Measurements from ENCODE around the gene CACNA1S.

CACNA1S gene

GRCh38 chr1:201013991-201014815 lies 98.0 kb downstream of the CACNA1S start:
- DNase-seq (ENCODE audit: low spot score) = peak; percentile 60

- no peak for DNase-seq (ENCODE audit: low spot score)
Observed at GRCh38 chr1:201013031-201013485, 99.2 kb downstream of the CACNA1S start.

DNA sequence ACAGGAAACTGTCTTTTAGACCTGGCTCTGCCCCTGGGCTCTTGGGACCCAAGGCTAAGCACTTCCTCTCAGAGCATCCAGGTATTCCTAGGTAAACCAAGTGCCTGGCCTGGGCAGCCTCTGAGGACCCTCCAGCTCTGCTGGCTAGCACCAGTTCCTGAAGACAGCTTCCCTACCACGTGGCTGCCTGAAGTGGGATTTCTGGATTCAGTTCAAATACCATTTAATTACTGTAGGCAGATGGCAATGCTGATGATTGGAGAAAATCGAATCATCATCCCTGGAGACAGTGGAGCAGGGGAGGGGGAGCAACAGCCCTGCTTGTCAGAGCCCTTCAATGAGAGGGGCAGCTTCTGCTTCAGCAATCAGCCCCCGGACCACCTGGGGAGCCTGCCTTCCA lies 100.6 kb downstream of the CACNA1S start:
- DNase-seq (ENCODE audit: low spot score) = no peak

GRCh38 chr1:201009962-201010645 lies 102.1 kb downstream of the CACNA1S start:
- peak; percentile 77 for DNase-seq (ENCODE audit: low spot score)

DNA sequence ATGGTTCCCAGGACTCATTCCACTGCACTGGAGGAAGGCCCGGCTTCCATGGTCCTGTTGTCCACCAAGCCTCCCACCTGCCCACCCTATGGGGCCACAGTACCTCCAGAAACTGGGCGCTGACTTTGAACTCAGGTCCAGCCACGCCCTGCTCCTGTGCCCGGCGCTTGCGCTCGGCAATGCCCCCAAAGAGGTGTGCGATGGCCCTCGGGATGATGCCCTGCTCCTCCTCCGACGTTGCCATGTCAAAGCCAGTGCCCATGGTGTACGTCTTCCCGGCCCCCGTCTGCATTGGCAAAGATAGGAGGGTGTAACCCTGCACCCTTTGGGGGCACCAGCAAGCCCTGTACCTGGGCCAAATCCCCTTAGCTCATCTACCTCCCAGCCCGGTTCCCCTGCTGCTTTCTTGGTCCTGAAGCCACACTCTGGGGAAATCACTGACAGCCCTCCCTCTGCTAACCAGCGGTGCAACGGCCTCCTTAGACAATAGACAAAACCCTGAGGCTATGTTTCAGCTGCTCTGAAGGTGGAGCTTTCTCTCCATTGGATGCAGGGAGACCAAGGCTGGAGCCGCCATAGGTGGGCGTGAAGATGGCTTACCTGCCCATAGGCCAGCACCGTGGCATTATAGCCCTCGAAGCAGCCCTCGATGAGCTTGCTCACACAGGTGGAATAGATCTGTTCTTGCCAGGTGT lies 103.4 kb downstream of the CACNA1S start:
- DNase-seq (ENCODE audit: low spot score) = no peak

DNA sequence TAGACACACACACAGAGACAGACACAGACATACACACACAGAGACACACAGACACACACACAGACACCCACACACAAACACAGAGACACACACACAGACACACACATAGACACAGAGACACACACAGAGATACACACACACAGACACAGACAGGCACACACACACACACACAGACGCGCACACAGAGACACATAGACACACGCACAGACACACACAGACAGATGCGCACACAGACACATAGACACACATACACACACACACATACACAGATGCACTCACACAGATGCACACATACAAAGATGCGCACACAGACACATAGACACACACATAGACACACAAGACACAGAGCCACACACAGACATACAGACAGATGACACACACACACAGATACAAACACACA lies 104.7 kb downstream of the CACNA1S start:
- no peak for DNase-seq (ENCODE audit: low spot score)

DNA sequence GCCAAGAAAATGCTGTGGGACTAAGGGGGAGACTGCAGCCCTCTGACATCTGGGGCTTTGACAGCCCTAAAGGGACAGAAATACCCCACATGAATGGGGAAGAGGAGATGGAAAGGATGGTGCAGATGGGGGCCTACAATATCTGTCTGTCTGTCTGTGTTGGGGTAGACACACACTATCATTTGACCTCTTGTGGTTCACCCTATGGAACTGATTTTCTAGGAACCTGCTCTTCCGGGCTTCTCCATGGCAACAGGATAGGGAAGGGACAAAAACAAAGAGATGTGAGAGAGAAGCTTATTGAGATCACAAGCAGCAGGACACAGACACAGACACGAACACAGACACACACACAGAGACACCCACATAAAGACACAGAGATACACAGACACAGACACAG lies 105.8 kb downstream of the CACNA1S start:
- no peak for DNase-seq (ENCODE audit: low spot score)

DNA sequence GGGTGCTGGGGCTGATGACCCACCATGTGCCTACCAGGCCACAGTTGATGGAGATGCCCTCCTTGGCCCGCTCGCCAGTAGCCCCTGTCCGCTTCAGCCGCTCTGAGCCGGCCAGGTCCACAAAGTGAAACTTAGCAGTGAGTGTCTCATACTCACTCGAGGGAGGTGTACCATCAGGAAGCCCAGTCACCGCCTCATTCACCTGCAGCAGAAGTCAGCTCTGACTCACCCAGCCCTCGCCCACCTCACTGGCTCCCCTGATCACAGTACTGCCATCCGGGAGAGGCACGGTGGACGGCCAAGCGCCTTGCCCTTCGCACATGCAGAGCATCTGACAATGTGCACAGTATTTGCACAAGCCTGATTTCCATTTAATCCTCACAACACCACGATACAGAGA lies 107.5 kb downstream of the CACNA1S start:
- DNase-seq (ENCODE audit: low spot score) = no peak

- DNase-seq (ENCODE audit: low spot score) = no peak
Observed at GRCh38 chr1:201004154-201004553, 108.1 kb downstream of the CACNA1S start.

DNA sequence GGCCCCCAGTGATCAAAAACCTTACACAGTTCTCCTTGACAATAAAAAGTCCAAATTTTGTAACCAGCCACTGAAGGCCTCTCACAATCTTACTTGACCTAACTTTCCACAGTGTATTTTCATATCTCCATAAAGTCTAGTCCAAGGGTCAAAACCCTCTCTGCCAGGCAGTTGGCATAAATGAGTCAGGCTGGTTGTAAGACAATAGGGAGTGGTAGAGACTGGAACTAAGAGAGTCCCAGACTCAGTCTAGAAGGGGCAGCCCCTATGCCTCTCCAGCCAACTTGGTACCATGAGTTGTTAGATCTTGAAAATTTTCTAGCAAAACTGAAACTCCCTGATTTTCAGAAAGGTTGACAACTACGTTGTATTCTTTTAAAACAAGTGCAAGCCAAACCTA lies 109.7 kb downstream of the CACNA1S start:
- no peak for DNase-seq (ENCODE audit: low spot score)

- DNase-seq (ENCODE audit: low spot score) = no peak
Observed at GRCh38 chr1:201001962-201002361, 110.3 kb downstream of the CACNA1S start.

DNA sequence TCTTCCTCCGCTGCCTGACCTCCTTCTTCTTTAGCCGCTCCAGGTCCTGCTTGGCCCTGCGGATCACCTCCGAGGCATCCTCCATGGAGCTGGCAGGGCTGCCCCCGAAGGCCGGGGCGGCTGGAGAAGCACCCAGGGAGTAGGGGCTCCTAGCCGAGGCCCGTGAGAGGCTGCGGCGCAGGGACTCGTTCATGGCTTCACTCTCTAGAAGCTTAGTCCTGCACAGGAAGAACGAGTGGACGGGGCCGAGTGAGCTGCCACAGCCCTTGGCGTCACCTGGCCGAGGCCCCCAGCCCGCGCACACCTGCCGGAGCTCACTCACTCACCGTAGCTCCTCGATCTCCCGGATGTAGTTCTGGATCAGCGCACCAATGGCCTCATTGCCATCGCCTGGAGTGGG lies 111.8 kb downstream of the CACNA1S start:
- DNase-seq (ENCODE audit: low spot score) = no peak

- DNase-seq (ENCODE audit: low spot score) = no peak
Observed at GRCh38 chr1:200999667-201000066, 112.6 kb downstream of the CACNA1S start.

DNA sequence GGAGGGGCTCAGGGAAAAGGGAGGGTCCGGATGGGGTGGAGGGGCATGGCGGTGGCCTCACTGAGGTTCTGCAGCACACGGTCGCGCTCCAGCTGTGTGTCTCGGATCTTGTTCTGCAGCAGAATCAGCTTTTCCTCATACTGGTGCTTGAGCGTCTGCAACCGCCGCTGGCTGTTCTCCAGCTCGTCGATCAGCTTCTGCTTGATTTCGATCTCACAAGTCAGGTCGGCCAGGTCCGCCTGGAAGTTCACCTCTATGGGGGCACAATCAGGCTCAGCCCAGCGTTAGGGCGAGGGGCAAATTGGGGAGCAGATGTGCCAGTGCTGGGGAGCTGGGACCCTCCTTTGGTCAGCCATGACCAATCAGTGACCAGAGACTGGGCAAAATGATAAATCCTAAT lies 113.9 kb downstream of the CACNA1S start:
- no peak for DNase-seq (ENCODE audit: low spot score)

GRCh38 chr1:200992382-200993048 lies 119.7 kb downstream of the CACNA1S start:
- DNase-seq (ENCODE audit: low spot score) = no peak

DNA sequence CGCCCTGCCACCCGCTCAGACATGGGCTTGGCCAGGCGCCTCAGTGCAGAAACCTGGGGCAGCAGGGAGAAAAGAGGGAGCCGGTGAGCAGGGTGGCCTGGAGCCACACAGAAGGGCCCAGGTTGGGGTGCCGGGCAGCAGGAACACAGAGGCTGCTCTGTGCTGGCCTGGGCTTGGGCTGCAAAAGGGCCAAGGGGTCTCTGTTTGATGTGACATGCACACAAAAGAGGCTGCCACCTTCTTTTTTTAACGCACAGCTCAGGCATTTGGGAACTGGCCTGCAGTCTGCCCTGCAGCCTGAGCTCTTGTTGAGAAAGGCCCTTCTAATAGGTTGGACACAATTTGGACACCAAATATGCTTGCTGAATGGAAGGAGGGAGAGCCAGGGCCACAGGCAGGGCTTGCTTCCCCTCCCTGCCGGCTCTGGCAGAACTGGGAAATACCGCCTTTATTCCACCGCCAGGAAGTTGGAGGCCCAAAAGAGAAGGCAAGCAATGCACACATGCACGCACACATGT lies 121.1 kb downstream of the CACNA1S start:
- no peak for DNase-seq (ENCODE audit: low spot score)

GRCh38 chr1:200990114-200990513 lies 122.1 kb downstream of the CACNA1S start:
- DNase-seq (ENCODE audit: low spot score) = no peak
